NCI-H146 treated with DMSO at 0.1 percent for 48 hours (cell line): Measurements from ENCODE around the gene NCAN.
"Not testable (repeated sequence)": the region's sequence is repeated elsewhere in the genome, so short reads cannot be mapped to it uniquely, and the experiment has no call there.

Experiments
- DNase-seq: peaks from one replicate; lab custom pipeline; 2025; ENCODE audit not compliant: unreplicated experiment; lab: John Stamatoyannopoulos, UW

Gene NCAN

GRCh38 chr19:19211499-19212420 is at the start of gene NCAN:
Gene NCAN, plus strand, starts transcription at chr19:19211958. Its CDS starts 4,996 bp downstream, at chr19:19216954.
- peak; percentile 28 for DNase-seq

DNA sequence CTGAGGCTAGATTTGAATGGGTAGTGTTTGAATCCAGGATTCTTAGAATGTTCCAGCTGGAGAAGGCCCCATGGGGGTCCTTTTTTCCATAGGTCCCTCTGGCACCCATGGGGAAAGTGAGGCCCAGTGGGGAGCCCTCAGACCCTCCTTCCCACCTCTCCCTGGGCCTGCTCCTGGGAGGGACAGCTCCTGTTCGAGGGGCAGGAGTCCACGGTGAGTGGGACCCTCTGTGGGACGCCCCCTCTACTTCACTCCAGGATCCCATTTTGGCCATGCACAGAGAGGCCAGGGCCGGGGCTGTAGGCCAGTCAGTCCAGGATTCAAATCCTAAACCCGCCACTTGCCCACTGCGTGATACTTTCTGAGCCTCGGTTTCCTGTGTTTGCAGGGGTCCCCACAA is 49.3 kb upstream of the NCAN start:
- no peak for DNase-seq

DNA sequence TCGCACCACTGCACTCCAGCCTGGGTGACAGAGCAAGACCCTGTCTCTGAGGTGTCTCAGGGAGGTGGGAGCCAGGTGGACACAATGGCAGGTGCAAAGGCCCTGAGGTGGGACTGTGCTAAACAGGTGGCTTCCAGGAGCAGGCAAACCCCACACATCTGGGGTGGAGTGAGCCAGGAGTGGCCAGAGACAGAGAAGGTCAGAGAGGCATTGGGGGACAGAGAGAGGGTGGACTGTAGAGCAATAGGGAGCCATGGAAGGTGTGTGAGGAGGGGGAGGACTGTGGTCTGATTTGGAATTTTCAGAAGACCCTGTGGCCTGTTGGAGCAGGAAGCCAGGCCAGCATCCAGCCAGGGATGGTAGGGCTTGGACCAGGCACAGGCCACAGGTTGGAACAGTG is 46.4 kb upstream of the NCAN start:
- no peak for DNase-seq

- DNase-seq = no peak
Measured at GRCh38 chr19:19167612-19168011, 44.1 kb upstream of the NCAN start.

DNA sequence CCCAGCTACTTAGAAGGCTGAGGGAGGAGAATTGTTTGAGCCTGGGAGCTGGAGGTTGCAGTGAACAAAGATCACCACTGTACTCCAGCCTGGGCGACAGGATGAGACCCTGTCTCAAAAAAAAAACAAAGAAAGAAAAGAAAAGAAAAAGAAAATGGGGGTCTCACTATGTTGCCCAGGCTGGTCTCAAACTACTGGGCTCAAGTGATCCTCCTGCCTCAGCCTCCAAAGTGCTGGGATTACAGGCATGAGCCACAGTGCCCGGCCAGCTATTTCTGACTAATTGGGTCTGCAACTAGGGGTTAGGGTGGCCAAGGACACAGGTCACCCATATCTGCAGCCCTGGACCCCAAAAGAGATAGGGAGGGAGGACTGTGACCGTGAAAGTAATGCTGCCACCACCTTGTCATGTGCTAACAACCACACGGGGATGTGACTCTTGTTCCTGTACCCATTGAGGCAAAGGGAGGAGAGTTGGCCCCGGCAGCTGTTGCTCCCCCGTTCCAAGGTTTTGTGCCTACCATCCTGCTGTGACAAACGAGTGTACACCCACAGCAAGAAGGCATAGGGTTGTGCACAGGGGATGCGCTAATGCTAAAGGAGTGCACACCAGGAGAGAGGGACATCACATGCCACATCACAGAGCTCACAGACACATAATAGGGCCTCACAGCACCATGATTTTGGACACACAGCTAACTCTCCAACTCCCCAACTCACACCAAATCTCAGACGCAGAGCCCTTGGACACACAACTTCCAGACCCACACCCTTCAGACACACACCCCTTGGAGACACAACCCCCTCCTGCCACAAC is 42.3 kb upstream of the NCAN start:
- DNase-seq = no peak

GRCh38 chr19:19170053-19170872 is 41.5 kb upstream of the NCAN start, which contains the start of gene MEF2B:
Gene MEF2B, minus strand, starts transcription at chr19:19170263. Its CDS starts 19,528 bp downstream, at chr19:19150735.
- DNase-seq = peak; percentile 80

- DNase-seq = no peak
Measured at GRCh38 chr19:19170873-19171672, 40.7 kb upstream of the NCAN start.

DNA sequence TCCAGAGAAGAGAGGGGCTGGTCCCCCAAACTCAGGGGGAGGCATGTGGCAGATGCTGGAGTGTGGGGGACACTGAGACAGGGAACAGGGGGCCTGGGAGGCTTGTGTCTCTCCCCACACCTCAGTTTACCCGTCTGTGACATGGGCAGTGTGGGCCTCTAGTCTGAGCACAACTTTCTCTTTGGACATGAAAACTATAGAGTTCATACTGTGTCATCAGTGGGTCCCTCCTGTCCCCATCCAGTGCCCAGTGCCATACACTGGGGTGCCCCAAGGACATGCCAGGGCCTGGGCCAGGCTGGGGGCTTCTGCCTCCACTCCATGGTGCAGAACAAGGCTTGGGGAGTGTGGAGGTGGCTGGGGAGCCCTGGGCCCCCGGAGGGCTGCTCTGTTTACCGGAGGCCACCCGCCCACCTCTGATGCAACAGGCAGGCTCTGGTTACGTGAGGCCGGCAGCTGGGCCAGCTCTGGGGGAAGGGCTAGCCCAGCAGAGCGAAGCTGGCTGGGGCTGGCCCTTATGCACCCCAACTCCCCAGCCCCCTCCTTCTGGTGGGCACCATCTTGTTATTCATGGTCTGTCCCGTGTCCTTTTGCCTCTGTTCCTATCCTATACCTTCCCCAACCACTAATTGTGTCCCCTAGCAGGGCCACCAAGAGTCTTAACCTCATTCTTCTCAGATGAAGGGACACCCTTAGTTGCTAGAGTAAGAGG is 39.8 kb upstream of the NCAN start:
- no peak for DNase-seq

DNA sequence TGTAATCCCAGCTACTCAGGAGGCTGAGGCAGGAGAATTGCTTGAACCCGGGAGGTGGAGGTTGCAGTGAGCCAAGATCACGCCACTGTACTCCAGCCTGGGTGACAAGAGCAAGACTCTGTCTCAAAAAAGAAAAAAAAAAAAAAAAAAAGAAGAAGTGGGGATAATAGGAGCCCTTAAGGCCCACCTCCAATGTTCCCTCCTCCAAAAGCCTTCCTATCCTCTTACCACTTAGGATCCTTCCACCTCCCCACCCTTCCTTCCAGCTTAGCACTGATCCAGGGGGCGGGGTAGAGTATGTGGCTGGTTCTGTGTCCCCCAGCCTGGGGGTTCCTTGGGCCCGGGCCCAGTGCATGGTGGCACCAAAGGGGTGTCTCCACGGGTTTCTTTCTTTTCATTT is 38.5 kb upstream of the NCAN start:
- not testable (repeated sequence) for DNase-seq

GRCh38 chr19:19176950-19177349 is 34.8 kb upstream of the NCAN start:
- DNase-seq = no peak

DNA sequence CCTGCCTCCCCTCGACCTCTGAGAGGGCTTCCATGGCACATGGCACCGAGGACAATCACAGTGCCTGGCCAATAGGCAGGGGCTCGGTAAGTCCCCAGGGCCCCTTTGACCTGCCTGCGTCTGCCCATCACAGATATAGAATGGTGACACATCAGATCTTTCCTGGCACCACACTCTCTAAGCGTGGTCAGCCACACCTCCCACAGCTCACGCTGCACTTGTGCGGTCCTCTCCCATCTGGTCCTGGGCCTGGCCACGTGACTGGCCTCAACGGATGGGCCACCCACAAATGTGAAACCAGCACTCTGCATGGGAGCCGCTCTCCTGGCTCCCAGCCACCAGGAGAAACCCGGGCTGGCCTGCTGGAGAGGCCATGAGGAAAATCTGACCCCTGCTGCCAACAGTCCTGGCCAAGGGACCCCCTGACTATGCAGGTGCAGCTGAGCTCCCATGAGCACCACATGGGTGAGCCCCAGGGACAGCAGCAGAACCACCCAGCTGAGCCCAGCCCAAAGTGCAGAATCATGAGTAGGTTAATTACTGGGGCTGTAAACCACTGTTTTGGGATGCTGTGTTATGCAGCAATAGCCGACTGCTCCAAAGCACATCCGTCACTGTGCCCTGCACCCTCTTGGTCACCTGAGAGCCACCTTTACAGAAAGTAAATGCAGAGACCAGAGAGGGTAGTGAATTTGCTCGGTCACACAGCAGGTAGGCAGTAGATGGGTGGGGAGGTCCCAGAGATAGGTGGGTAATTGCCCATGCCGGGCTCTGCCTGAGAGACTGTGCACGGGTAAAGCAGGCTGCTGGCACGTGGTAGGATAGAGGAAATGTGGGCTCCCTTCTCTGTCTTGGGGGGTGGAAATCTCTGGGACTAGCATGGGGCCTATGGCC is 32.0 kb upstream of the NCAN start:
- DNase-seq = no peak

DNA sequence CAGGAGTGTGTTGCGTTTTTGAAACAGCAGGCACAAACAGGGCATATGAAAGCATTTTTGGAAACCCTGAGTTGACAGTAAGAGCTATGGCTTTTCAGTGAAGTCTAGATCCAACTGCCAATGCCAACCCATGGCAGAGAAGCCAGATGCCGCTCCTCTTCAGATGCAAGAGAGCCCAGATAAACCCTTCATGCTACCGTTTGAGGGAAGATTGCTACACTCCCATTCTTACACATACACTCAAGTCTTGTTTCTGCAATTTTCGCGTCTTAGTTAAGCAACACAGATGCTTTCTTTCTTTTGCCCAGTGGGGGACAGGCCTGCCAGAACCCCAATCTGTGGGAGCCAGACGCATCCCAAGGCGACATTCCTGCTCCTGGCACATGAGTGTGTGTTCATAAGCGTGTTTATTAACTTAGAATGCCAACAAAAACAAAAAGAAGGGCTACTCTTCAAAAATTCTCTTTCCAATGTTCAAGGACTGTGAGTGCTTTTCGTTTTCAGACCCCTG is 30.2 kb upstream of the NCAN start:
- DNase-seq = no peak

DNA sequence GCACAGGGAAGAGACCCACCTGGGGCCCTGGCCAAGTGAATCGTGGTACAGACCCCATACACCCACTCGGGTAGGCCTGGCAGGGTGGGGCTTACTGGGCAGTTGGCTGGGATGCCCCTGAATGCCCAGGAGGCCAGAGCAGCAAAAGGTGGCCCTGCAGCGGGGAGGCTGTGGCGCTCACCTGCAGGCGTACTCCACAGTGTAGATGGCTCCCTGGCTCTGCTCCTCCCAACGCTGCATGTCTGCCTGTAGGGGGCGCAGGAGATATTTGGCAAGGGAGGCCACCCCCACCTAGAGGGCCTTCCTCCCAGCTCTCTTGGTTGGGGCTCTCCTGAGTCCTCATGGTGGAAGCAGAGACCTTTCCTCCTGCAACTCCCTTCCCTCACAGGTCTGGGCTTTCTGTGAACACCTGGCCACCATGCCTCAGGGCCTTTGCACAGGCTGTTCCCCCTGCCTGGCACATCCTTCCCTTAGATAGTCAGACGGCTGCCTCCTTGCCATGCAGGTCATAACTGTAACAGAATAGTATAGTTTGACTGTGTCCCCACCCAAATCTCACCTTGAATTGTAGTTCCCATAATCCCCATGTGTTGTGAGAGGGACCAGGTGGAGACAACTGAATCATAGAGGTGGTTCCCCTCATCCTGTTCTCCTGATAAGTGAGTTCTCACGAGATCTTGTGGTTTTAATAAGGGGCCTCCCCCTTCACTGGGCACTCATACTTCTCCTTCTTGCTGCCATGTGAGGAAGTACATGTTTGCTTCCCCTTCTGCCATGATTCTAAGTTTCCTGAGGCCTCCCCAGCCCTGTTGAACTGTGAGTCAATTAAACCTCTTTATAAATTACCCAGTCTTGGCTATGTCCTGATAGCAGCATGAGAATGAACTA is 25.7 kb upstream of the NCAN start:
- DNase-seq = peak; percentile 30

- no peak for DNase-seq
Measured at GRCh38 chr19:19186742-19187141, 25.0 kb upstream of the NCAN start.

- DNase-seq = no peak
Measured at GRCh38 chr19:19191768-19192077, 20.0 kb upstream of the NCAN start.

- peak; percentile 99 for DNase-seq
Measured at GRCh38 chr19:19192078-19192882, 19.5 kb upstream of the NCAN start, which contains the start of the genes BORCS8 and RFXANK. Gene BORCS8, minus strand, starts transcription at chr19:19192152. Its CDS starts 35 bp downstream, at chr19:19192117. Gene RFXANK, plus strand, starts transcription at chr19:19192258. Its CDS starts 1,689 bp downstream, at chr19:19193947.
